Measurements from ENCODE around the gene RHOH.

DNA sequence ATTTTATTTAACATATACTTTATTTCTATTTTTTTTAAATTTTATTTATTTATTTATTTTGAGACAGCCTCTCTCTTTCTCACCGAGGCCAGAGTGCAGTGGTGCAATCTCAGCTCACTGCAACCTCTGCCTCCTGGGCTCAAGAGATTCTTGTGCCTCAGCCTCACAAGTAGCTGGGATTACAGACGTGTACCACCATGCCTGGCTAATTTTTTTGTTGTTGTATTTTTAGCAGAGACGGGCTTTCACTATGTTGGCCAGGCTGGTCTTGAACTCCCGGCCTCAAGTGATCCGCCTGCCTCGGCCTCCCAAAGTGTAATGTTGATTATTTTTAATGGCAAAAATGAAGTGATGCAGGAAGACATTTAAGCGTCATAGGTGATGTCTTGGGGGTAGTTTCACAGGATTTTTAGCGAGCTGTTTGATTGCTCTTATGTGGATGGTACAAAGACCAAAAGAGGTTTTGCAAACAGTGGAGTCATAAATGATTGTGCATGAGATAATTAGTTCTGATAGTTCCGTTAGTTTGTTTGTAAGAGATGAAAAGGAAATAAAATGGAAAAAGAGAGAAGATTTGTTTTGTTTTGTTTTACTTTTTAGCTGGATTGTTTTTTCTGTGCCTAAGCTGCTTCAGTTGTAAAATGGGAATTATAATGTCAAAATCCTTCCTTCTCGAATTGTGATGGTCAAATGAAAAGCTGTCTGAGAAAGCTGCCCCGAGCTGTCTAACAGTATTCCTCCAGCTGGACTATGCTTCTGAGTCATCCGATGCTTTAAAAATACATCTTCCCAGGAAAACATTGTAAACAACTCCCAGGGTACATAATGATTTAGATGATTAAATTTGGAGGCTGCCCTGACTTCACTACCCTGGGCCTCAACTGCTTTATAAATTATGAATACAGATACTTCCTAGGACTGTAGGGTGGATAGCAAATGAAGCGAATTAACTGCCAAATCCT is 14.7 kb downstream of the RHOH start:
- TF ChIP-seq EZH2phosphoT487 (IDR thresholded peaks at IDR 0.05; ENCODE audit: borderline replicate concordance, low read length) = no peak
- TF ChIP-seq, protein P1, sequence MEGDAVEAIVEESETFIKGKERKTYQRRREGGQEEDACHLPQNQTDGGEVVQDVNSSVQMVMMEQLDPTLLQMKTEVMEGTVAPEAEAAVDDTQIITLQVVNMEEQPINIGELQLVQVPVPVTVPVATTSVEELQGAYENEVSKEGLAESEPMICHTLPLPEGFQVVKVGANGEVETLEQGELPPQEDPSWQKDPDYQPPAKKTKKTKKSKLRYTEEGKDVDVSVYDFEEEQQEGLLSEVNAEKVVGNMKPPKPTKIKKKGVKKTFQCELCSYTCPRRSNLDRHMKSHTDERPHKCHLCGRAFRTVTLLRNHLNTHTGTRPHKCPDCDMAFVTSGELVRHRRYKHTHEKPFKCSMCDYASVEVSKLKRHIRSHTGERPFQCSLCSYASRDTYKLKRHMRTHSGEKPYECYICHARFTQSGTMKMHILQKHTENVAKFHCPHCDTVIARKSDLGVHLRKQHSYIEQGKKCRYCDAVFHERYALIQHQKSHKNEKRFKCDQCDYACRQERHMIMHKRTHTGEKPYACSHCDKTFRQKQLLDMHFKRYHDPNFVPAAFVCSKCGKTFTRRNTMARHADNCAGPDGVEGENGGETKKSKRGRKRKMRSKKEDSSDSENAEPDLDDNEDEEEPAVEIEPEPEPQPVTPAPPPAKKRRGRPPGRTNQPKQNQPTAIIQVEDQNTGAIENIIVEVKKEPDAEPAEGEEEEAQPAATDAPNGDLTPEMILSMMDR (IDR thresholded peaks at IDR 0.05; ENCODE audit: low read depth, low read length, poor library complexity, severe bottlenecking) = no peak

All from DOHH2 (cell line).